PC-9 (cell line): ENCODE measurements around the gene MOV10.

Experiments used
- EZH2 ChIP-seq: fragments of 200-600 bp; sonication (generic); IDR thresholded peaks from 2 replicates; pipeline ENCODE4 v1.8.0; 2017; ENCODE audit warnings: antibody characterized with exemption, low read depth
- TF ChIP-seq, protein P1 (sequence below): fragments of 200-600 bp; sonication (generic); conservative IDR thresholded peaks from 2 replicates; pipeline ENCODE4 v1.6.1; 2017; ENCODE audit warnings: mixed run types, antibody characterized with exemption, mild to moderate bottlenecking, moderate library complexity

DNA sequence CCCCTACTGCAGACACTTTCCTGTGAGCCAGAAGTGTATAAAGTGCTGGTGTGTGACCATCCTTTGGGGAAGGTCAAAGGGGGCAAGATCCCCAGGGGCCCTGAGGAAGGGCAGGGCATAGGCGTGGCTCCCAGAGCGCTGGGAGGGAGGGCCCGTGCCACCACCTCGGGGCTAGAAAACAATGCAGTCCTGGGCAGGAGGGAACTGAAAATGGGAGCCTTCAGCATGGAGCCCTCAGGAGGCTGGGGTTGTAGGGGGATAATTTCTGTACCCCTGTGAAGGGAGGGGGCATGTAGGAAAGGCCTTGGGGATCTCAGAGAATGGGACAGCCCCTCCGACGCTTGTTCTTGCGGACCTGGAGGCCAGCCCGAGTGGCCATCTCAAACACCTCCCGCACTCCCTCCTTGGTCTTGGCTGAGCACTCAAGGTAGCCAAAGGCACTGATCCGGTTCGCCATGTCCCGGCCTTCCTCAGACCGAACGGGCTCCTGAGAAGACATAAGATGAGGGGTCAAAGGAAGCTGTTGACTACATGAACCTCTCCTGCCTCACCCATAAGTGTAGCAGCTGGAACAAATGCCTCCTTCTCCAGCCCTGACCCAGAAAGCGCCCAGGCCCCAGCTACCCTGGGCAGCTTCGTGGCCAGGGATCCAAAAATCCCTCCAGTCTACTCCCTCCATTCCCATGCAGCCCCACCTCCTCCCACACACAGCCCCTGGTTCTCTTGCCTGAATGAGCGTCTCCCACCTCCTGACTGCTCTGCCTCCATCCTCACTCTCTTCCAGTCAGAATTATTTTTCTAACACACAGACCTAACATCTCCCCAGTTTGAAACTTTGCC lies 27.0 kb downstream of the MOV10 start:
- TF ChIP-seq, protein P1, sequence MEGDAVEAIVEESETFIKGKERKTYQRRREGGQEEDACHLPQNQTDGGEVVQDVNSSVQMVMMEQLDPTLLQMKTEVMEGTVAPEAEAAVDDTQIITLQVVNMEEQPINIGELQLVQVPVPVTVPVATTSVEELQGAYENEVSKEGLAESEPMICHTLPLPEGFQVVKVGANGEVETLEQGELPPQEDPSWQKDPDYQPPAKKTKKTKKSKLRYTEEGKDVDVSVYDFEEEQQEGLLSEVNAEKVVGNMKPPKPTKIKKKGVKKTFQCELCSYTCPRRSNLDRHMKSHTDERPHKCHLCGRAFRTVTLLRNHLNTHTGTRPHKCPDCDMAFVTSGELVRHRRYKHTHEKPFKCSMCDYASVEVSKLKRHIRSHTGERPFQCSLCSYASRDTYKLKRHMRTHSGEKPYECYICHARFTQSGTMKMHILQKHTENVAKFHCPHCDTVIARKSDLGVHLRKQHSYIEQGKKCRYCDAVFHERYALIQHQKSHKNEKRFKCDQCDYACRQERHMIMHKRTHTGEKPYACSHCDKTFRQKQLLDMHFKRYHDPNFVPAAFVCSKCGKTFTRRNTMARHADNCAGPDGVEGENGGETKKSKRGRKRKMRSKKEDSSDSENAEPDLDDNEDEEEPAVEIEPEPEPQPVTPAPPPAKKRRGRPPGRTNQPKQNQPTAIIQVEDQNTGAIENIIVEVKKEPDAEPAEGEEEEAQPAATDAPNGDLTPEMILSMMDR: no peak
- TF ChIP-seq EZH2: no peak
